Right lobe of liver (tissue), 6 donors: ENCODE data around the gene ZNF425. TPM values are rescaled to one million over a fixed set of nuclear protein-coding genes. Genes with fewer than 3 reads are reported as not detected.

Source experiments
- ATAC-seq, 4 donors: fragments of 200-7000 bp; cut with Tn5 transposase; one replicate each; pipeline ENCODE4 v1.9.1; 2020; ENCODE audit warnings: mild to moderate bottlenecking in 4 of 4, moderate library complexity in 4 of 4
- DNase-seq, 3 donors: peaks; one replicate each; pipeline ENCODE4 v3.0.0-alpha.2; 2020
- H3K27ac ChIP-seq, 3 donors: fragments of 200-600 bp; one replicate each; pipeline ENCODE4 v1.8.0; 2022
- H3K27me3 ChIP-seq, 2 donors: fragments of 200-600 bp; one replicate each; pipeline ENCODE4 v1.8.0; 2022
- H3K36me3 ChIP-seq, 4 donors: fragments of 200-600 bp; sonication (generic) in 1 of 4; one replicate each; pipeline versions ENCODE4 v1.5.1 to v1.8.0; 2017 to 2022; ENCODE audit warnings: control low read depth in 1 of 4
- H3K4me1 ChIP-seq, 4 donors: fragments of 200-600 bp; sonication (generic) in 1 of 4; one replicate each; pipeline versions ENCODE4 v1.5.1 to v1.8.0; 2017 to 2022; ENCODE audit warnings: control low read depth in 1 of 4
- H3K4me3 ChIP-seq, 3 donors: fragments of 200-600 bp; one replicate each; pipeline ENCODE4 v1.8.0; 2022
- H3K9me3 ChIP-seq, 4 donors: fragments of 200-600 bp; sonication (generic) in 1 of 4; one replicate each; pipeline versions ENCODE4 v1.5.1 to v1.8.0; 2017 to 2022; ENCODE audit warnings: control low read depth in 1 of 4
- CTCF ChIP-seq, 4 donors: fragments of 200-600 bp in 3 of 4; fragments of 450-650 bp in 1 of 4; IDR thresholded peaks; one replicate each; pipeline versions ENCODE4 v1.5.1 to v1.8.0; 2016 to 2022; ENCODE audit warnings: antibody characterized with exemption in 4 of 4, mild to moderate bottlenecking in 2 of 4
- POLR2A ChIP-seq: fragments of 450-650 bp; IDR thresholded peaks from one replicate; pipeline ENCODE4 v1.6.1; 2017; ENCODE audit warnings: antibody characterized with exemption, mild to moderate bottlenecking
- WGBS: methylation state at CpG from one replicate; pipeline ENCODE4 v1.1.6; 2018; ENCODE audit warnings: low coverage, low lambda C conversion rate; ENCODE audit not compliant: insufficient coverage; ENCODE audit errors: missing lambda C conversion rate; 5-methylcytosine and 5-hydroxymethylcytosine counted together
- intact Hi-C, 2 donors: fragments of 100-400 bp; cut with DNase I; formaldehyde crosslinking; loops; one replicate each; pipeline versions ENCODE4 v1.11.2 to v1.14.1; 2022
- total RNA-seq, 6 experiments: library from RNA; depleted of rRNA in 2 of 6; stranded (reverse); fragments of >200 nt in 2 of 6; fragmentation: NEBNext Ultra II Directional in 3 of 6; extraction: Animal tissue kit (Norgen Biotek cat#: 25700) in 3 of 6; gene quantifications; one replicate each; pipeline versions ENCODE4 v1.1.0 to v1.2.4, GENCODE V29; 2016 to 2023
- donor health status: DM: no; HTN: yes; CAD: no.
- donor health status: DM: no; HTN: no; CAD: no.
- donor health status: DM: no; HTN: no; CAD: no.
- donor health status: DM: no; HTN: yes; CAD: no.
- donor health status: DM: no; HTN: yes; CAD: no.

ZNF425 gene
- total RNA-seq, 6 experiments from 2014 or later: 0.06 to 1.4 (median 0.44) TPM

- Histone ChIP-seq H3K36me3 (peaks cover 0 to 7% (median 0%) of the 10 kb centered on the region in 4 donors), H3K4me1 (no peaks in the 10 kb centered on the region), H3K4me3 (no peak overlapping the region), H3K27me3 (no peaks in the 10 kb centered on the region), H3K9me3 (no peaks in the 10 kb centered on the region), H3K27ac (no peak overlapping the region)
- TF ChIP-seq POLR2A (no peak), CTCF (IDR thresholded peaks at IDR 0.05) (no peak)
- DNase-seq (no peak), ATAC-seq (no peak)
- intact Hi-C loops: no loop called here
- 91% methylated on average over 9 of the region's 9 CpGs for WGBS
Observed at GRCh38 chr7:149136118-149136517, 10.0 kb upstream of the ZNF425 start.

- intact Hi-C loops: no loop called here
- no peak for TF ChIP-seq POLR2A
- TF ChIP-seq CTCF (IDR thresholded peaks at IDR 0.05): no peak
- Histone ChIP-seq H3K27me3 (no peaks in the 10 kb centered on the region), H3K27ac (no peak overlapping the region), H3K36me3 (peaks cover 0 to 7% (median 0%) of the 10 kb centered on the region in 4 donors), H3K4me1 (no peaks in the 10 kb centered on the region), H3K9me3 (no peaks in the 10 kb centered on the region), H3K4me3 (no peak overlapping the region)
- ATAC-seq (no peak), DNase-seq (no peak)
- 100% methylated on average over 2 of the region's 2 CpGs for WGBS
Observed at GRCh38 chr7:149133028-149133710, 7.0 kb upstream of the ZNF425 start.

GRCh38 chr7:149130572-149131198 is 4.6 kb upstream of the ZNF425 start:
- H3K4me3 ChIP-seq: no peak overlapping the region
- DNase-seq (no peak), ATAC-seq (no peak)
- 96% methylated on average over 5 of the region's 5 CpGs for WGBS
- no peak overlapping the region for H3K27ac ChIP-seq
- no peaks in the 10 kb centered on the region for H3K9me3 ChIP-seq
- H3K4me1 ChIP-seq: peaks cover 0 to 5% (median 0%) of the 10 kb centered on the region in 4 donors
- H3K27me3 ChIP-seq: no peaks in the 10 kb centered on the region
- no peak for TF ChIP-seq CTCF (IDR thresholded peaks at IDR 0.05)
- TF ChIP-seq POLR2A: no peak
- peaks cover 0 to 7% (median 0%) of the 10 kb centered on the region in 4 donors for H3K36me3 ChIP-seq
- intact Hi-C loops: no loop called here

- DNase-seq (peak; percentile 65 to 72 (median 71)), ATAC-seq (peak; percentile 53 to 69 (median 60))
- Histone ChIP-seq H3K27ac (peak overlapping the region; percentile 73 to 91 (median 84)), H3K4me3 (peak overlapping the region; percentile 72 to 97 (median 91)), H3K36me3 (peaks cover 0 to 4% (median 0%) of the 10 kb centered on the region in 4 donors), H3K27me3 (no peaks in the 10 kb centered on the region), H3K4me1 (peaks cover 0 to 14% (median 0%) of the 10 kb centered on the region in 4 donors), H3K9me3 (no peaks in the 10 kb centered on the region)
- WGBS: 0% methylated on average over 26 of the region's 48 CpGs
- intact Hi-C loops: no loop called here
- TF ChIP-seq POLR2A: no peak
- no peak for TF ChIP-seq CTCF (IDR thresholded peaks at IDR 0.05)
Observed at GRCh38 chr7:149126662-149127266, 640 bp upstream of the ZNF425 start.
